ENCODE measurements around the gene PRR20B. TPM values are rescaled to one million over a fixed set of nuclear protein-coding genes. Genes with fewer than 3 reads are reported as not detected.
"Not testable (repeated sequence)": the region's sequence is repeated elsewhere in the genome, so short reads cannot be mapped to it uniquely, and the experiment has no call there.

PRR20B gene
- total RNA-seq = not detected

DNA sequence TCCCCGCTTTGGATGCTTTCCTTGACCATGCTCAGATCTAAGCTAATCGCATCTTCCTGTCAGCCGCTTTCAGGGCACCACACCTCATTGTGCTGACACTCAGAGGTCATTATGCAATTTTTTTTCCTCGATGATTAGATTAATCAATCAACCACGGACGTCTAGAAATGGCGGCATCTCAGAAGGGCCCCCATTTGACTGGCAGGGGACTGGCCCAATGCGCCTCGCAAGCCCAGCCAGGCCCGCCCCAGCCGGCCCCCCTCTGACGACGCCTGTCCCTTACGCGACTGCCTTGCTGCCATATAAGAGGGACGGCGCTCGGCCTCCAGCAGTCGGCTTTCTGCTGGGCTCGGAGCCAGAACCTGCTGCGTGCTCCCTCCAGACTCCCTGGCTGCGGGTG is at the start of gene PRR20B:
Gene PRR20B, plus strand, starts transcription at position 301 of the 400 bp plus-strand sequence. CDS start 387 bp downstream, outside the sequence.
- H3K36me3 ChIP-seq, H3K27ac ChIP-seq, H3K4me1 ChIP-seq, H3K4me3 ChIP-seq, H3K27me3 ChIP-seq, H3K9me3 ChIP-seq, DNase-seq: not testable (repeated sequence)

DNA sequence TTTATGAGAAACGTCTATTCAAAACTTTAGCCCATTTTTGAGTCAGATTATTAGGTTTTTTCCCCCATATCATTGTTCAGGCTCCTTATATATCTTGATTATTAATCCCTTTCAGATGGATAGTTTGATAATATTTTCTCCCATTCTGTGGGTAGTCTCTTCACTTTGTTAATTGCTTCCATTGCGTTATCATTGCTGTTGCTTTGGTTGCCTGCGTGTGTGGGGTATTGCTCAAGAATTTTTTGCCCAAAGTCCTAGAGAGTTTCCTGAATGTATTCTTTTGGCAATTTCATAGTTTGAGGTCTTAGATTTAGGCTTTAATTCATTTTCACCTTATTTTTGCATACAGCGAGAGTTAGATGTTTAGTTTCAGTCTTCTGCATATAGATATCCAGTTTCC is 32.3 kb upstream of the PRR20B start:
- Histone ChIP-seq H3K9me3 (no peaks in the 10 kb centered on the region), H3K4me1 (no peaks in the 10 kb centered on the region), H3K27me3 (no peaks in the 10 kb centered on the region), H3K36me3 (no peaks in the 10 kb centered on the region), H3K27ac (no peak overlapping the region), H3K4me3 (no peak overlapping the region)
- DNase-seq = no peak
- TF ChIP-seq, protein P1, sequence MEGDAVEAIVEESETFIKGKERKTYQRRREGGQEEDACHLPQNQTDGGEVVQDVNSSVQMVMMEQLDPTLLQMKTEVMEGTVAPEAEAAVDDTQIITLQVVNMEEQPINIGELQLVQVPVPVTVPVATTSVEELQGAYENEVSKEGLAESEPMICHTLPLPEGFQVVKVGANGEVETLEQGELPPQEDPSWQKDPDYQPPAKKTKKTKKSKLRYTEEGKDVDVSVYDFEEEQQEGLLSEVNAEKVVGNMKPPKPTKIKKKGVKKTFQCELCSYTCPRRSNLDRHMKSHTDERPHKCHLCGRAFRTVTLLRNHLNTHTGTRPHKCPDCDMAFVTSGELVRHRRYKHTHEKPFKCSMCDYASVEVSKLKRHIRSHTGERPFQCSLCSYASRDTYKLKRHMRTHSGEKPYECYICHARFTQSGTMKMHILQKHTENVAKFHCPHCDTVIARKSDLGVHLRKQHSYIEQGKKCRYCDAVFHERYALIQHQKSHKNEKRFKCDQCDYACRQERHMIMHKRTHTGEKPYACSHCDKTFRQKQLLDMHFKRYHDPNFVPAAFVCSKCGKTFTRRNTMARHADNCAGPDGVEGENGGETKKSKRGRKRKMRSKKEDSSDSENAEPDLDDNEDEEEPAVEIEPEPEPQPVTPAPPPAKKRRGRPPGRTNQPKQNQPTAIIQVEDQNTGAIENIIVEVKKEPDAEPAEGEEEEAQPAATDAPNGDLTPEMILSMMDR (IDR thresholded peaks at IDR 0.05) = no peak
- TF ChIP-seq POLR2A (IDR thresholded peaks at IDR 0.05) = no peak

DNA sequence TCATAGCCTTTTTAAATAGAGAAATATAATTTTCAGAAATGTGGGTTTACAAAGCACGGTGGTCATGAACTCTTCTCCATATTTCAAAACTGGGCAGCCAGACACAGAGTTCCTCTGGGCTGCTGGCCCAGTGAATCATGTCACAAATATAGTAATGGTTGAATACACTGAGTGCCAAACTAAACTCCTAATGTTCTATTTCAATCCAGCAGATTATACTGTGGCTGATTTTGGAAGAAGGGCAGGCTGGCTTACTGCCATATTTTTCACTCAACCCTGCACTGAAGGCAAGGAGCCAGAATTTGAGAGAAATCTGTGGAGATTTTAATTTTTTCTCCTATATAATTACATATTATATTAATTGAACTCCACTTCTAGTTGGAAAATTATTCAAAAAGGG is 23.6 kb upstream of the PRR20B start:
- DNase-seq = no peak
- TF ChIP-seq, protein P1 (IDR thresholded peaks at IDR 0.05) = no peak
- no peak for TF ChIP-seq POLR2A (IDR thresholded peaks at IDR 0.05)

DNA sequence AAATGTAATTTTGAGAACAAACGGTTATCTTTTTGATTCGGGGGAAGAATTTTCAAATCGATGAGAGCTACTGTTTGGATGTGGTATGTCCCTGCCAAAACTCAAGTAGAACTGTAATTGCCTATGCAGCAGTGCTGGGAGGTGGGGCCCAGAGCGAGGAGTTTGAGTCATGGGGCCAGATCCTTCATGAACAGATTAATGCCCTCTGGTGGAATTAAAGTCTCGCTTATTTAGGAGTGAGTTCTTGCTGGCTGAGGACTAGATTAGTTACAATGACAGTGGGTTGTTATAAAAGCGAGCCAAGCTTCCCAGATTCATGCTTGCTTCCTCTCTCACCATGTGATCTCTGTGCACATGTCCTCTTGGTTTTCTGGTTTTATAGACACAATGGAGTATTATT is 18.4 kb upstream of the PRR20B start:
- Histone ChIP-seq H3K4me3 (no peak overlapping the region), H3K27me3 (no peaks in the 10 kb centered on the region), H3K4me1 (no peaks in the 10 kb centered on the region), H3K36me3 (no peaks in the 10 kb centered on the region), H3K27ac (no peak overlapping the region), H3K9me3 (no peaks in the 10 kb centered on the region)
- no peak for DNase-seq
- no peak for TF ChIP-seq POLR2A (IDR thresholded peaks at IDR 0.05)
- TF ChIP-seq, protein P1 (IDR thresholded peaks at IDR 0.05) = no peak

More for the DNA sequence above, 23.6 kb upstream of the PRR20B start:
- no peak overlapping the region for H3K4me3 ChIP-seq
- H3K27ac ChIP-seq = no peak overlapping the region
- no peaks in the 10 kb centered on the region for H3K9me3 ChIP-seq
- H3K36me3 ChIP-seq = no peaks in the 10 kb centered on the region
- H3K27me3 ChIP-seq = no peaks in the 10 kb centered on the region
- H3K4me1 ChIP-seq = no peaks in the 10 kb centered on the region

DNA sequence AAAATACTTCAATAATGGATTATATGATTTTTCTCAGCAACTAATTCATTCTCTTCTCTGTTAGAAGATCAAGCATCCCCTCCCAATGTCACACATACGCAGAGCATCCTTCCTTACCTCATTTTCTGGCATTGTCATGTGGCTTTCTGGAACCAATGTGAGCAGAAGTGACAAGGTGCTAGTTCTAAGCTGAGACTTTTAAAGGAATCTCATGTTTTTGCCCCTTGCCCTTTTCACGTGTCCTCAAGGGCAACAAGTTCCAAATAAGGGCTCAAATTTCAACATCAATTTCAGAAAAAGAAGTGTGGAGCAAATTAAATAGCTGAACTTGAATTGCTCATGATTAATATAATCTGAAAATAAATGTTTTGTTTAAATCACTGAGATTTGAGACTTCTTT is 11.2 kb upstream of the PRR20B start:
- Histone ChIP-seq H3K4me1 (no peaks in the 10 kb centered on the region), H3K36me3 (no peaks in the 10 kb centered on the region), H3K4me3 (no peak overlapping the region), H3K27ac (no peak overlapping the region), H3K27me3 (no peaks in the 10 kb centered on the region), H3K9me3 (no peaks in the 10 kb centered on the region)
- DNase-seq = no peak
- TF ChIP-seq POLR2A (IDR thresholded peaks at IDR 0.05) = no peak
- TF ChIP-seq, protein P1 (IDR thresholded peaks at IDR 0.05) = no peak

DNA sequence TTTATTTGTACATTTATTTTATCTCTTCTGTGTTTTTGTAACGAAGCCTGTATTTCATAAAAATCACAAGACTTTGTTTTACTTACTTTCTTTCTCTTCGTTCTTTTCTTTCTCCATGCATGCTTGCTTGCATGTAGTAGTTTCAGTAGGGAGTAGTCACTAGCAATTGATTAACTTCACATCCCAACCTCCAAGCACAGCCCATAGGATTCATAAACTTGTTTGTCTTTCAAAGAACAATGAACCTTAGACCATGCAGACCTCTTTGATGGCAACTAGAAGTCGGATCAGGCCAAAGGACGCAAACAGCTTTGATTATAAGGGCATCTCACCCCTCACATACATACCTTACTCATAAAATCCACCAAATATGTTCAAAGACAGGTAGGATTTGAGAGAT is 9.7 kb upstream of the PRR20B start:
- TF ChIP-seq, protein P1 (IDR thresholded peaks at IDR 0.05) = no peak
- TF ChIP-seq POLR2A (IDR thresholded peaks at IDR 0.05) = no peak
- Histone ChIP-seq H3K36me3 (no peaks in the 10 kb centered on the region), H3K9me3 (no peaks in the 10 kb centered on the region), H3K27ac (no peak overlapping the region), H3K4me1 (no peaks in the 10 kb centered on the region), H3K4me3 (no peak overlapping the region), H3K27me3 (no peaks in the 10 kb centered on the region)
- no peak for DNase-seq
